Measurements from ENCODE around the gene IL15RA. TPM values are rescaled to one million over a fixed set of nuclear protein-coding genes. Genes with fewer than 3 reads are reported as not detected.

The IL15RA gene
- total and polyA plus RNA-seq, 2 of the 8 experiments (the other 6 are each of a cell fraction or from before 2014, with no cell fraction given), result 1.3 to 1.4 TPM

- no peak overlapping the region for H3K56ac ChIP-seq (replicated peaks; ENCODE audit: insufficient read length, low read depth, low read length)
- no peaks in the 10 kb centered on the region for H3K36me3 ChIP-seq (ENCODE audit: control insufficient read depth in 2 of 4, insufficient read depth in 4 of 4, low read length in 3 of 4)
- H4K91ac ChIP-seq (replicated peaks; ENCODE audit: insufficient read length, low read length), result no peak overlapping the region
- 87% methylated on average over 7 of the region's 7 CpGs; no CpG with 5 or more reads in 1 of the 2 experiments for WGBS, 2 experiments (ENCODE audit: extremely low coverage in 1 of 2, insufficient coverage in 1 of 2, insufficient read length in 1 of 2, insufficient replicate concordance in 2 of 2, low coverage in 1 of 2, low lambda C conversion rate in 2 of 2, missing lambda C conversion rate in 1 of 2)
- ChIA-PET POLR2A (ENCODE audit: partially characterized antibody) (no interaction called here), CTCF (ENCODE audit: partially characterized antibody) (interaction anchor here (0.7 to 2.8 kb wide), 6 partner anchors 63 to 450 kb away, joined by 3 to 9 read pairs (median 6); no protein-coding TSS in a partner anchor)
- no peak overlapping the region for H2BK120ac ChIP-seq (replicated peaks; ENCODE audit: low read depth, low read length)
- H2BK15ac ChIP-seq (ENCODE audit: low read length), result no peak overlapping the region
- H3K4me1 ChIP-seq (replicated peaks in 1 of 4; ENCODE audit: control insufficient read depth in 3 of 4, insufficient read depth in 4 of 4, low read length in 3 of 4), result peaks cover 0 to 3% (median 0%) of the 10 kb centered on the region in 4 experiments; a peak in 3 of 7 replicates
- H3K23ac ChIP-seq (ENCODE audit: insufficient read length), result no peak overlapping the region
- no peak for DNase-seq (ENCODE audit: low read depth in 1 of 2, low spot score in 2 of 2)
- H3K23me2 ChIP-seq (ENCODE audit: low read depth, low read length), result no peaks in the 10 kb centered on the region
- H3K27ac ChIP-seq (ENCODE audit: low read depth, low read length), result no peak overlapping the region
- no peaks in the 10 kb centered on the region for H3K27me3 ChIP-seq (replicated peaks in 1 of 4; ENCODE audit: control insufficient read depth in 3 of 4, extremely low read depth in 1 of 4, insufficient read depth in 3 of 4, low read length in 3 of 4)
- H2AK5ac ChIP-seq (ENCODE audit: low read depth, low read length), result no peak overlapping the region
- H3K4me2 ChIP-seq (ENCODE audit: insufficient read depth in 1 of 2, low read depth in 2 of 2, low read length in 2 of 2), result no peak overlapping the region
- H4K20me1 ChIP-seq (replicated peaks in 1 of 2; ENCODE audit: control insufficient read depth in 1 of 2, insufficient read depth in 2 of 2, low read length in 2 of 2), result no peaks in the 10 kb centered on the region
- no peaks in the 10 kb centered on the region for H3K79me1 ChIP-seq (ENCODE audit: low read depth, low read length)
- no peak overlapping the region for H2AFZ ChIP-seq (ENCODE audit: low read length)
- H3K9me3 ChIP-seq (ENCODE audit: insufficient read depth in 2 of 2, low read depth in 1 of 2, low read length in 1 of 2), result no peaks in the 10 kb centered on the region
- no peak overlapping the region for H3K4me3 ChIP-seq (ENCODE audit: extremely low read depth in 1 of 4, insufficient read depth in 2 of 4, low read depth in 3 of 4, low read length in 4 of 4)
- no peak overlapping the region for H3K14ac ChIP-seq (ENCODE audit: insufficient read length)
- H4K5ac ChIP-seq (ENCODE audit: insufficient read length, low read depth, low read length), result no peak overlapping the region
- no peak overlapping the region for H3K18ac ChIP-seq (ENCODE audit: extremely low read depth, low read length)
- H3K9ac ChIP-seq (replicated peaks in 1 of 4; ENCODE audit: extremely low read depth in 1 of 4, low read depth in 3 of 4, low read length in 3 of 4), result no peak overlapping the region
- H3K79me2 ChIP-seq (ENCODE audit: control insufficient read depth in 1 of 2, insufficient read depth in 2 of 2, low read length in 2 of 2), result no peaks in the 10 kb centered on the region
- no peak overlapping the region for H3K4ac ChIP-seq (replicated peaks; ENCODE audit: insufficient read length, low read depth, low read length)
- H2BK12ac ChIP-seq (ENCODE audit: low read depth, low read length), result no peak overlapping the region
- no peak overlapping the region for H2BK20ac ChIP-seq (ENCODE audit: low read length)
- no peak for FAIRE-seq
- H2BK5ac ChIP-seq (ENCODE audit: low read depth, low read length), result no peak overlapping the region
- H4K8ac ChIP-seq (ENCODE audit: extremely low read depth, insufficient read depth, low read length), result no peak overlapping the region
- no peak for TF ChIP-seq RNF2 (IDR thresholded peaks at IDR 0.05; ENCODE audit: borderline replicate concordance, low read depth, low read length, missing control alignments, poor library complexity, severe bottlenecking)
- no peak for TF ChIP-seq POLR2AphosphoS5 (IDR thresholded peaks at IDR 0.05; ENCODE audit: low read depth, low read length)
- no peak for TF ChIP-seq TCF12 (IDR thresholded peaks at IDR 0.05; ENCODE audit: low read depth, low read length)
- no peak for TF ChIP-seq ATF2 (IDR thresholded peaks at IDR 0.05; ENCODE audit: low read length)
- TF ChIP-seq SRF (IDR thresholded peaks at IDR 0.05; ENCODE audit: low read depth, low read length), result no peak
- TF ChIP-seq KDM1A (IDR thresholded peaks at IDR 0.05; ENCODE audit: borderline replicate concordance, low read length), result no peak
- TF ChIP-seq NRF1 (IDR thresholded peaks at IDR 0.05; ENCODE audit: low read depth, low read length), result no peak
- no peak for TF ChIP-seq TAF7 (optimal IDR thresholded peaks at IDR 0.05; ENCODE audit: borderline replicate concordance, low read depth, low read length)
- TF ChIP-seq PHF8 (conservative IDR thresholded peaks at IDR 0.05; ENCODE audit: low read depth, low read length), result no peak
- TF ChIP-seq SAP30 (IDR thresholded peaks at IDR 0.05; ENCODE audit: insufficient read depth, insufficient replicate concordance, low read length), result no peak
- no peak for TF ChIP-seq HDAC6 (IDR thresholded peaks at IDR 0.05; ENCODE audit: low read depth, low read length)
- no peak for TF ChIP-seq CBX5 (IDR thresholded peaks at IDR 0.05; ENCODE audit: low read depth, low read length)
These were observed 26.1 kb downstream of the IL15RA start for GRCh38 chr10:5951167-5951711.
